Osteocyte (in vitro differentiated cells): Measurements from ENCODE around the gene RASSF4. TPM values are rescaled to one million over a fixed set of nuclear protein-coding genes. Genes with fewer than 3 reads are reported as not detected.

ENCODE experiments used
- DNase-seq: peaks from one replicate; pipeline ENCODE4 v3.0.0; 2021; ENCODE audit warnings: mixed read lengths; ENCODE audit not compliant: unreplicated experiment; ENCODE audit errors: extremely low spot score
- H3K27ac Mint-ChIP-seq: one replicate; pipeline ENCODE4 v1.8.0; 2021; ENCODE audit warnings: mild to moderate bottlenecking, mixed read lengths; ENCODE audit not compliant: unreplicated experiment
- H3K27me3 Mint-ChIP-seq: one replicate; pipeline ENCODE4 v1.8.0; 2021; ENCODE audit warnings: mixed read lengths; ENCODE audit not compliant: unreplicated experiment
- H3K36me3 Mint-ChIP-seq: one replicate; pipeline ENCODE4 v1.8.0; 2021; ENCODE audit warnings: mixed read lengths; ENCODE audit not compliant: unreplicated experiment
- H3K4me1 Mint-ChIP-seq: one replicate; pipeline ENCODE4 v1.8.0; 2021; ENCODE audit warnings: mixed read lengths; ENCODE audit not compliant: unreplicated experiment
- H3K4me3 Mint-ChIP-seq: one replicate; pipeline ENCODE4 v1.8.0; 2021; ENCODE audit warnings: mild to moderate bottlenecking, moderate library complexity, mixed read lengths; ENCODE audit not compliant: unreplicated experiment
- H3K9me3 Mint-ChIP-seq: one replicate; pipeline ENCODE4 v1.8.0; 2021; ENCODE audit warnings: mixed read lengths; ENCODE audit not compliant: unreplicated experiment
- CTCF ChIP-seq: fragments of 200-600 bp; sonication (generic); IDR thresholded peaks from 2 replicates; pipeline ENCODE4 v1.5.0; 2021; ENCODE audit warnings: antibody characterized with exemption, mild to moderate bottlenecking, moderate library complexity
- total RNA-seq: library from RNA; stranded (reverse); gene quantifications from 2 replicates; pipeline ENCODE4 v1.2.1, GENCODE V29; 2021

Gene RASSF4
- total RNA-seq, 1 donor from 2014 or later: 11.8 TPM

- Mint-ChIP-seq H3K36me3 (peaks cover 2% of the 10 kb centered on the region), H3K27me3 (no peaks in the 10 kb centered on the region), H3K4me1 (peaks cover 38% of the 10 kb centered on the region), H3K4me3 (no peak overlapping the region), H3K27ac (peak overlapping the region; percentile 52), H3K9me3 (no peaks in the 10 kb centered on the region)
- no peak for DNase-seq
- no peak for TF ChIP-seq CTCF
Observed at GRCh38 chr10:44994752-44995530, 35.3 kb downstream of the RASSF4 start.

DNA sequence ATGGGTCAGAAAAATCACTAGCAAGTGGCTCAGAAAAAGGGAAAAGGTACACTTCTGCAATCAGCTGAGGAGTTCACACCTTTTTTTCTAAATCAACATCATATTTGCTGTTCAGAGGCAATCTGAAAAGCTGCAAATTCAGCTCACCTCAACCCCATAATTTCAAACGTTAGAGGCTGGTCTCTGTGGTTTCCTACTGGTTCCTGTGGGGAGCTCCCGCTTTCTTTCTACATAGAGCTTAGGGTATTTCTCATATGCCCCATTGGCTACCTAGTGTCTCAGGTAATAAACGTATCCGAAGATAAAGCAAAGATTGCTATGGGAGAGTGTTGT lies 35.9 kb downstream of the RASSF4 start:
- Mint-ChIP-seq H3K9me3 (no peaks in the 10 kb centered on the region), H3K36me3 (peaks cover 2% of the 10 kb centered on the region), H3K4me1 (peaks cover 38% of the 10 kb centered on the region), H3K27me3 (no peaks in the 10 kb centered on the region), H3K27ac (peak overlapping the region; percentile 71), H3K4me3 (no peak overlapping the region)
- no peak for TF ChIP-seq CTCF
- DNase-seq: no peak

DNA sequence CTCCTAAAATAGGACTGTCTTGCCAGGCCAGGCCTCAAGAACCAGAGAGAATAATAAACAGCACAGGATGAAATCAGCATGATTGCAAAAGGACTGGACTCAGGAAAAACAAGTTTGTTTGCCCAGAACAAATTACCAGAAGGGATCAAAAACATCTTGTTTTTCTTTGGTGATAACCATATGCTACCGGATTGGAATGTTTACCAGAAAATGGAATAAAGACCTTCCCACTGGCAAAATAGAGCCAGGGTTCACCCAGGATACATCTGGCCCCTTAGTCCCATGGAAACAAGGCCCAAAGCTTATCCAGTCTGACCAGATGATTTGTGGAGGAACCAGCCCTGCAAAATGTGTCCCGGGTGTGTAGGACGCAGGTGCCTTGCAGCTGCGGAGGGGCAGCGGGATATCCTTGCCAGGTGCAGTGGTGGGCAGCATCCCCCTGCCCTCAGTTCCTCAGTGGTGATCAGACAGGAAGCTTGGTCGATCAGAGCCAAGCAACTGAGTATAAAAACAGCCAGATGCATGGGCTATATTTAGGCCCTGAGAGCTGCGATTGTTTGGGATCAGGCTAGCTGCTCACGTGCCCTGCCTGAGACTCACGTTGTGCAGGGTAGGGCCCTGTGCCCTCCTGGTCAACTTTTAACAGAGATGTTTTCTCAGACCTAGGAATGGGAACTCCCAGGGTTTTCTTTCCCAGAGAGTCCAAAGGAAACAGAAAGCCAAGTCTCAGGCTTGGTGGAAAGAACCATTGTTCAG lies 36.5 kb downstream of the RASSF4 start:
- peak overlapping the region; percentile 71 for H3K27ac Mint-ChIP-seq
- H3K4me1 Mint-ChIP-seq: peaks cover 38% of the 10 kb centered on the region
- TF ChIP-seq CTCF: no peak
- no peaks in the 10 kb centered on the region for H3K9me3 Mint-ChIP-seq
- no peak for DNase-seq
- H3K36me3 Mint-ChIP-seq: peaks cover 2% of the 10 kb centered on the region
- no peak overlapping the region for H3K4me3 Mint-ChIP-seq
- no peaks in the 10 kb centered on the region for H3K27me3 Mint-ChIP-seq

GRCh38 chr10:44997105-44997748 lies 37.6 kb downstream of the RASSF4 start:
- no peak for DNase-seq
- Mint-ChIP-seq H3K4me3 (no peak overlapping the region), H3K4me1 (peaks cover 42% of the 10 kb centered on the region), H3K9me3 (no peaks in the 10 kb centered on the region), H3K36me3 (peaks cover 3% of the 10 kb centered on the region), H3K27me3 (no peaks in the 10 kb centered on the region), H3K27ac (peak overlapping the region; percentile 71)
- no peak for TF ChIP-seq CTCF

GRCh38 chr10:44998146-44998631 lies 38.6 kb downstream of the RASSF4 start:
- no peak for TF ChIP-seq CTCF
- DNase-seq: no peak

More at GRCh38 chr10:44998146-44998631, 38.6 kb downstream of the RASSF4 start:
- H3K4me1 Mint-ChIP-seq: peaks cover 47% of the 10 kb centered on the region
- H3K36me3 Mint-ChIP-seq: peaks cover 8% of the 10 kb centered on the region
- no peaks in the 10 kb centered on the region for H3K27me3 Mint-ChIP-seq
- H3K27ac Mint-ChIP-seq: no peak overlapping the region
- H3K4me3 Mint-ChIP-seq: no peak overlapping the region
- H3K9me3 Mint-ChIP-seq: peaks cover 5% of the 10 kb centered on the region
